ENCODE measurements around the gene ERAS. TPM values are rescaled to one million over a fixed set of nuclear protein-coding genes. Genes with fewer than 3 reads are reported as not detected.
A peak's percentile ranks its signal among the peaks of the same experiment; 100 is the strongest.

The ERAS gene
- total and polyA plus RNA-seq, 2 experiments from 2014 or later, result 1.3 to 2.4 TPM

GRCh38 chrX:48800574-48801279, 25.6 kb upstream of the ERAS start:
- H3K27ac Mint-ChIP-seq, result peak overlapping the region; percentile 99
- H3K27me3 ChIP-seq (ENCODE audit: insufficient read depth), result no peaks in the 10 kb centered on the region
- 0 out of 2 replicates have a peak, but pooled peaks cover 2% of the 10 kb centered on the region for H3F3A ChIP-seq (replicated peaks; ENCODE audit: low read depth)
- peak overlapping the region; percentile 68 for H3K4me3 ChIP-seq
- no peaks in the 10 kb centered on the region for H3K9me2 ChIP-seq (ENCODE audit: insufficient read depth)
- no peak overlapping the region for H2AFZ ChIP-seq
- H3K27ac ChIP-seq (ENCODE audit: low read depth), result peak overlapping the region; percentile 90
- H3K4me2 ChIP-seq, result peak overlapping the region; percentile 91
- H3K4me1 Mint-ChIP-seq, result peaks cover 6% of the 10 kb centered on the region; the same call in 2 of the 3 replicates
- no peaks in the 10 kb centered on the region for H3K9me3 Mint-ChIP-seq
- peak overlapping the region; percentile 98 for H3K4me3 Mint-ChIP-seq
- DNase-seq (ENCODE audit: low spot score) (no peak), ATAC-seq (no peak)
- no peaks in the 10 kb centered on the region for H4K20me1 ChIP-seq (replicated peaks; ENCODE audit: insufficient read depth)
- H3K4me1 ChIP-seq (ENCODE audit: insufficient read depth), result peaks cover 3% of the 10 kb centered on the region; the same call in 1 of the 2 replicates
- no peak for TF ChIP-seq JUNB (IDR thresholded peaks at IDR 0.05; ENCODE audit: unreplicated experiment)
- no peak for TF ChIP-seq EZH2 (IDR thresholded peaks at IDR 0.05; ENCODE audit: low read depth, unreplicated experiment)
- no peak for TF ChIP-seq REST (IDR thresholded peaks at IDR 0.05; ENCODE audit: unreplicated experiment)
- no peak for TF ChIP-seq ZNF114 (CRISPR knock-in tag; IDR thresholded peaks at IDR 0.05)
- TF ChIP-seq NANOG (IDR thresholded peaks at IDR 0.05; ENCODE audit: borderline replicate concordance), result no peak
- no peak for TF ChIP-seq CREB1 (CRISPR knock-in tag; IDR thresholded peaks at IDR 0.05; ENCODE audit: low read depth)
- TF ChIP-seq ZNF462 (CRISPR knock-in tag; IDR thresholded peaks at IDR 0.05), result no peak
- TF ChIP-seq STAT1 (IDR thresholded peaks at IDR 0.05; ENCODE audit: unreplicated experiment), result no peak
- no peak for TF ChIP-seq EZH2phosphoT487 (IDR thresholded peaks at IDR 0.05; ENCODE audit: unreplicated experiment)
- no peak for TF ChIP-seq ETS1 (IDR thresholded peaks at IDR 0.05)
- no peak for TF ChIP-seq POLR2AphosphoS5 (IDR thresholded peaks at IDR 0.05; ENCODE audit: low read depth)
- no peak for TF ChIP-seq ZNF331 (CRISPR knock-in tag; IDR thresholded peaks at IDR 0.05; ENCODE audit: low read depth)
- TF ChIP-seq CTCF (conservative IDR thresholded peaks at IDR 0.05; ENCODE audit: low read depth in 2 of 2), result no peak
- H3K27me3 Mint-ChIP-seq (ENCODE audit: insufficient read depth, low read depth, poor library complexity), result peaks cover 8% of the 10 kb centered on the region
- peaks cover 16% of the 10 kb centered on the region for H3K36me3 Mint-ChIP-seq (ENCODE audit: low read depth)
- no peaks in the 10 kb centered on the region for H3K36me3 ChIP-seq (ENCODE audit: insufficient read depth)
- H3K79me2 ChIP-seq (replicated peaks; ENCODE audit: insufficient read depth), result no peaks in the 10 kb centered on the region
